Right atrium auricular region (tissue), 2 donors: Measurements from ENCODE around the gene ARV1. TPM values are rescaled to one million over a fixed set of nuclear protein-coding genes. Genes with fewer than 3 reads are reported as not detected.

Source experiments
- DNase-seq: peaks from one replicate; pipeline ENCODE4 v3.0.0-alpha.2; 2019; ENCODE audit warnings: low spot score
- H3K27ac ChIP-seq, 2 donors: fragments of 200-600 bp; sonication (generic); 1 replicate in 1 of 2; 2 replicates in 1 of 2; pipeline ENCODE4 v1.5.1; 2016 to 2019
- H3K27me3 ChIP-seq, 2 donors: fragments of 200-600 bp; sonication (generic); one replicate each; pipeline versions ENCODE4 v1.5.1 to v1.6.0; 2017 to 2019
- H3K36me3 ChIP-seq: fragments of 200-600 bp; sonication (generic); one replicate; pipeline ENCODE4 v1.5.1; 2016
- H3K4me1 ChIP-seq, 2 donors: fragments of 200-600 bp; sonication (generic); one replicate each; pipeline versions ENCODE4 v1.5.1 to v1.6.0; 2017 to 2019
- H3K4me3 ChIP-seq, 2 donors: fragments of 200-600 bp; sonication (generic); 1 replicate in 1 of 2; 2 replicates in 1 of 2; pipeline ENCODE4 v1.5.1; 2017 to 2019; ENCODE audit warnings: mild to moderate bottlenecking in 1 of 2, moderate library complexity in 1 of 2
- H3K9me3 ChIP-seq, 2 donors: fragments of 200-600 bp; sonication (generic); one replicate each; pipeline ENCODE4 v1.5.1; 2019
- CTCF ChIP-seq, 2 donors: fragments of 200-600 bp; sonication (generic); IDR thresholded peaks; one replicate each; pipeline ENCODE4 v1.5.1; 2019; ENCODE audit warnings: antibody characterized with exemption in 2 of 2
- total RNA-seq, 2 donors: library from RNA; depleted of rRNA; stranded (reverse); fragments of >200 nt; gene quantifications; one replicate each; pipeline ENCODE4 v1.1.0, GENCODE V29; 2016

Gene ARV1
- total RNA-seq, 2 donors from 2014 or later: 19.6 to 36.5 TPM

- DNase-seq: no peak
- H3K4me3 ChIP-seq: no peak overlapping the region
- peaks cover 0 to 6% of the 10 kb centered on the region in 2 donors for H3K9me3 ChIP-seq
- H3K4me1 ChIP-seq: no peaks in the 10 kb centered on the region
- H3K36me3 ChIP-seq: no peaks in the 10 kb centered on the region
- TF ChIP-seq CTCF (IDR thresholded peaks at IDR 0.05): no peak
- H3K27me3 ChIP-seq: no peaks in the 10 kb centered on the region
- no peak overlapping the region for H3K27ac ChIP-seq
Observed at GRCh38 chr1:231011963-231012362, 33.1 kb downstream of the ARV1 start.

GRCh38 chr1:231013391-231014015 is 34.6 kb downstream of the ARV1 start:
- no peak for TF ChIP-seq CTCF (IDR thresholded peaks at IDR 0.05)
- no peak for DNase-seq
- Histone ChIP-seq H3K4me3 (no peak overlapping the region), H3K9me3 (no peaks in the 10 kb centered on the region), H3K4me1 (no peaks in the 10 kb centered on the region), H3K27ac (no peak overlapping the region), H3K27me3 (no peaks in the 10 kb centered on the region), H3K36me3 (no peaks in the 10 kb centered on the region)

- no peaks in the 10 kb centered on the region for H3K9me3 ChIP-seq
- no peak overlapping the region for H3K4me3 ChIP-seq
- H3K27me3 ChIP-seq: no peaks in the 10 kb centered on the region
- peaks cover 0 to 9% of the 10 kb centered on the region in 2 donors for H3K4me1 ChIP-seq
- DNase-seq: no peak
- no peak overlapping the region for H3K27ac ChIP-seq
- no peak for TF ChIP-seq CTCF (IDR thresholded peaks at IDR 0.05)
- H3K36me3 ChIP-seq: no peaks in the 10 kb centered on the region
Observed at GRCh38 chr1:231016234-231016633, 37.3 kb downstream of the ARV1 start.

GRCh38 chr1:231016966-231017365 is 38.1 kb downstream of the ARV1 start:
- Histone ChIP-seq H3K36me3 (no peaks in the 10 kb centered on the region), H3K27me3 (no peaks in the 10 kb centered on the region), H3K4me3 (no peak overlapping the region), H3K4me1 (peaks cover 0 to 9% of the 10 kb centered on the region in 2 donors), H3K27ac (no peak overlapping the region), H3K9me3 (no peaks in the 10 kb centered on the region)
- no peak for TF ChIP-seq CTCF (IDR thresholded peaks at IDR 0.05)
- DNase-seq: no peak

- DNase-seq: no peak
- TF ChIP-seq CTCF (IDR thresholded peaks at IDR 0.05): no peak
- Histone ChIP-seq H3K27me3 (no peaks in the 10 kb centered on the region), H3K4me1 (peaks cover 0 to 9% of the 10 kb centered on the region in 2 donors), H3K36me3 (no peaks in the 10 kb centered on the region), H3K27ac (no peak overlapping the region), H3K4me3 (no peak overlapping the region), H3K9me3 (no peaks in the 10 kb centered on the region)
Observed at GRCh38 chr1:231019711-231020110, 40.8 kb downstream of the ARV1 start.

GRCh38 chr1:231020139-231020601 is 41.3 kb downstream of the ARV1 start:
- no peak for DNase-seq
- Histone ChIP-seq H3K27ac (peak overlapping the region; percentile 39), H3K27me3 (no peaks in the 10 kb centered on the region), H3K9me3 (no peaks in the 10 kb centered on the region), H3K4me1 (peaks cover 0 to 9% of the 10 kb centered on the region in 2 donors), H3K36me3 (no peaks in the 10 kb centered on the region), H3K4me3 (no peak overlapping the region)
- no peak for TF ChIP-seq CTCF (IDR thresholded peaks at IDR 0.05)
